Retina (tissue), 1 donor: ENCODE measurements around the gene ADCY10.

Experiments used
- DNase-seq: peaks from one replicate; pipeline ENCODE4 v3.0.0-alpha.2; 2016

The ADCY10 gene

DNA sequence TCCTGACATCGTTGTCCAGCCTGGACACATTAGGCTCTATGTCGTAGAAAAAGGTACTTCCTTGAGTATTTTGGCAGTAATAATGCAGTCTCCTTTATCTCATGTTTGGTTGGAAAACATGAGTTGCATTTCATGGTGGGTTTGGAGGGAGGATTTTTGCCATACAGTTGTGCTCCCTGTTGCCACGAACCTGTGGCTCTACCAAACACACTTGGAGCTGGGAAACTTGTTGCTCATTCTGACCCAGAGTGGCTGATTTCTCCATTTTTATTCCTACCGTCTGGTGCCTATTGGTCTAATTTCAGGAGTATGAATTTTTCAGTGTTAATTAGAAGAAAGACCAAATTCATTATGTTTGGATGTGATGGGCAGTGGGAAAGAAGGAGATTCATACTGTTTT lies 141.5 kb downstream of the ADCY10 start:
- no peak for DNase-seq

DNA sequence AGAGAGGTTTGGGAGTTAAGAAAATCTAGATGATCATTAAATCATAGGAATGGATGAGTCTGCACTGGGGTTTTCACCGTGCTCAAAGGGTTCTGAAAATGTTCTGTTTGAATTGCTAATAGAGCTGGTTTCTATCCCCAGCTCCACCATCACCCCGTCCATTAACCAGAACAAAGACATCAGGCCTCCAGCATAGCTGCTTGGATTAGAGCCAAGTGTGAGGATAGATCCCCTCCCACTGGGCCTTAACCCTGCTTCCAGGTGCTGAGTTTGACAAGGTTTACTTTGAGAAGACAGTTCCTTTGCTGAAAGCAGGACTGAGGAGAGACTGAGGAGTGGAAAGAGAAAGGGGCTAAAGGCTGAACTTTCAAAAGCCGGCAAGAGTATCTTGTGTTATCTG lies 143.8 kb downstream of the ADCY10 start:
- DNase-seq = no peak

DNA sequence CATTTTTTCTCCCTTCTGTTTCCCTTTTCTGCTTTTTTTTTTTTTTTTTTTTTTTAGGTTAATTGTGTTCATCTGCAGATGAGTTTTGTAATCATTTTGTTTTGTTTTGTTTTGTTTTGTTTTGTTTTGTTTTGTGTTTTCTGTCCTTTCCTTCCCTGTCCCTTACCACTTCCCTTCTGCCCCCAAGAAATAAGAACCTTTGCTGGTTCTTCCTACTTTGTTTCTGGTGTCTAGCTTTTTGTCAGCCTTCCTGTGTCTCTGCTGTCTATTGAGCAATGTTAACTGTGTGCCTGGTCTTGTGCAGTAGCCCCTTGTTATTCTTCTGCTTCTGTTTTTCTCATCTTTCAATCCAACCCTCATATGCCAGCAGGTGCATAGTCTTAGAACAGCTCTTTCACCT lies 146.2 kb downstream of the ADCY10 start:
- DNase-seq = no peak

DNA sequence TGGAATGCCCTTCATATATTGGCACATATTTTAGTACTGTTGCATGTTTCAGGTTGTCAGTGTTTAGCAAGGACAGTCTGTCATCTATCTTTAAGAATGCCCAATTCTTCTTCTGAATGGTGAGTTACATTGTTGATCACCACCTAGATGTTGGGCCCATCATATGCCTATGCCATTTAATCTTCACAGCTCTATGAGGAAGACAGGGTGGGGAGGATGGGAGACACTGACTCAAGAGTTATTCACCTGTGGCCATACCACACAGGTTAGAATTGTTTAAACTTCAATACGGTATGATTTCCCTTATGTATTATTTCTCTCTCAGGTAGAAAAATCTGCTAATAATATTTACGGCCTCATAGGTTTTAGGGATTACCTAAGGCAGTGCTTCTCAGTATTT lies 147.4 kb downstream of the ADCY10 start:
- no peak for DNase-seq

DNA sequence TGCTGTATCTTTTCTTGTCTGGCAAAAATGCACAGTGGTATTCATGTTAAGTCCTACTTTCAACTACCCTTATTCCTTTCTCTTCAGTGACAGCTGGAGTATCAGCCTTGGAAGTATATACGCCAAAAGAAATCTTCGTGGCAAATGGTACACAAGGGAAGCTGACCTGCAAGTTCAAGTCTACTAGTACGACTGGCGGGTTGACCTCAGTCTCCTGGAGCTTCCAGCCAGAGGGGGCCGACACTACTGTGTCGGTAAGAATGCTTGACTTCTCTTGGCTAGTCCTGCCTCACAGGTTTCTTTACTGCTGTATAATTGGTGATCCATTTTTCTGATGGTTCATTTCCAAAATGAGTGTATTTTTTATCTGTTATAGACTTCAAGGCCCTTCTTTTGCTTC lies 148.4 kb downstream of the ADCY10 start:
- DNase-seq = no peak

DNA sequence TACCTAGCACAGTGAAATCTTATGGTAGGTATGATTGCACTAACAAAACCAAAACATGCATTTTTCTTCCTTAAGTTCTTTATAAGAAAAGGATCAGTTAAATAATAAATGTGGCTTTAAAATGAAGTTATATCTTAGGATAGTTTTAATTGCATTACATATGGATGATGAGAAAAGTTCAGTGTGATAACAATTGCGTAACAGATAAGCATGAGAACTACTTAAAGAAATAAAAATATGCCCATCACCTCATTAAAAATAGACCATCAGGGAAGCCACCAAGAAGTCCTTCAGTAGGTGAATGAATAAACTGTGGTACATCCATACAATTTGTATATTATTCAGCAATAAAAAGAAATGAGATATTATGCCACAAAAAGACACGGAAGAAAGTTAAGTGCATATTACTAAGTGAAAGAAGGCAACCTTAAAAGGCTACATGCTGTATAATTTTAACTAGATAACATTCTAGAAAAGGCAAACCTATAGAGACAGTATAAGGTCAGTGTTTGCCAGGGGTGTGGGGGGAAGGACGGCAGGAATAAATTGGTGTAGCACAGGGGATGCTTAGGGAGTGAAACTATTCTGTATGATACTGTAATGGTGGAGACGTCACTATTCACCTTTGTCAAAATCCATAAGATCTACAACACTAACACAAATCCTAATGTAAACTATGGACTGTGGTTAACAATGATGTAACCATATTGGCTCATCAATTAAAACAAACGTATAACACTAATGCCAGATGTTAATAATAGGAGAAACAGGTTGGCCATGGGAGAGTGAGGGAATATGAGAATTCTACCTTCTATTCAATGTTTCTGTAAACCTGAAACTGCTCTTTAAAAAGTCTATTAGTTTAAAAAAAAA lies 149.2 kb downstream of the ADCY10 start:
- no peak for DNase-seq

DNA sequence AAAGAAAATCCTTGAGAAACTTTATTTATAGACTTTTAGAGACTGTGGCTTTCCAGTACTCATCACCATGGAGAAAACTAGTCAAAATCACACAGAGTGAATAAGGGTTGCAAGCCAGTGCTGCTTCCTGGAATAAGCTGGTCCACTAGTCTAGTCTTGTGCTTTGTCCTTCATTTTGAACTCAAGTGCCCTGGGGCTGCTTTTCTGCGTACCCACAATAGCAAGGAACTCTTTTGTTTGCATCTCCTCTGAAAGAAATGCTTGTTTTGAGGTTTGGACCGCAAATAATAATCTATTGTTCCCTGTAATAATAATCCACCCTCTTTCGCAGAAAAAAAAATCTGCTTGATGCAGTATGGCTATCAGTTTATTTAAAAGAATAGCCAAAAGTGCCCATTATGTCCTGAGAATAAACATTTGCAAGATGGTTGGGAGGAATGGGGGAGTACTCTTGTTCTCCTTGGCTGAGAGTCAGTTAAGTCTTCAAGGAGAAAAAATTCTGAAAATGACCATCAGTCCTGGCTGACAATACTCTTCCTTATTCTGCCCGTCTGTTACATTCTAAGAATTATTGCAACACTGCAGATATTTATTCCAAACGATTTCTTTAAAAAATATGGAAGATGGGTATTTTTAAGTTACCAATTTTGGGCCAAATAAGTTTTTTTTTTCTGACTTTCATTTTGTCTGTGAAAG lies 150.3 kb downstream of the ADCY10 start:
- no peak for DNase-seq

DNA sequence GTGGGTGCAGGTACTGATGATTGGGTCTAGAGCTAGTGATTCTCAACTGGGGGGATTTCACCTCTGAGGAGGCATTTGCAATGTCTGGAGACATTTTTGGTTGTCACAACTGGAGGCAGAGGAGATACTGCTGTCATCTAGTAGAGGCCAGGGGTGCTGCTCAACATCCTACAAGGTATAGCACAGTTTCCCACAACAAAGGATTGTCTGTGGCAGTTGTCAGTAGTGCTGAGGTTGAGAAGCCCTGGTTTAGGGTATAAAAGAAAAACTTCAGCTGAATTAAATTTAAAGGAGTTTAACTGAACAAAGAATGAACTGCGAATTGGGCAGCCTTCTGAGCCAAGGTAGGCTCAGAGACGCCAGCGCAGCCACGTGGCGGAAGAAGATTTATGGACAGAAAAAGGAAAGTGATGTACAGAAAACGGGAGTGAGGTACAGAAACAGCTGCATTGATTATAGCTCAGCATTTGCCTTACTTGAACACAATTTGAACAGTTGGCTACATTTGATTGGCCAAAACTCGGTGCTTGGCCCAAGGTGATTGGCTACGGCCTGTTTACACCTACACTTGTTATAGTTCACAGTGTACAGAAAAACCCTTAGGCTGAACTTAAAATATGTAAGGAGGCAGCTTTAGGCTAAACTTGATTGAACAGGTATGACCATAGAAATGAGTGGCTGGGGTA lies 151.7 kb downstream of the ADCY10 start:
- DNase-seq = no peak

DNA sequence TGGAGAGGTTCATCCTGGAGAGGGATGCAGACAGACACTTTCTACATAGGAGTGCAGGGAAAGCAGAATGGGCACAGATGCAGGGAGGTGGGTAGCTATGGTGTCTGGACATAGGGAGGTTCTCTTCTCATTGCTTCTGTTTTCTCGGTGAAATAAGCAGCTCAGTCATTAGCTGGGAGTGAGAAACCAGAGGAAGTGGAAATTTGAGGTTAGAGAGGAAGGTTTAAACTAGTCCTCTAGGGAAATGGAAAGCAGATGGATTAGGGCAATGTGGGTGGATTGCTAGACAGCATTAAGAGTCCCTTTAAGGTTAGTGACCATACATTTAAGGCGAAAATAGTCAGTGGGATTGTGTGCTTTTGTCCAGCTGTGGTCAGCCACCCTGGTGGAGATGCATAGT lies 152.5 kb downstream of the ADCY10 start:
- DNase-seq = no peak
